Upper lobe of right lung (tissue), 1 donor: ENCODE results near the gene FXYD2. TPM values are rescaled to one million over a fixed set of nuclear protein-coding genes. Genes with fewer than 3 reads are reported as not detected.

Experiments
- ATAC-seq: fragments of 200-7000 bp; cut with Tn5 transposase; one replicate; pipeline ENCODE4 v1.9.1; 2020; ENCODE audit warnings: mild to moderate bottlenecking, moderate library complexity
- DNase-seq: peaks from one replicate; pipeline ENCODE4 v3.0.0-alpha.2; 2020
- H3K27ac ChIP-seq: fragments of 200-600 bp; one replicate; pipeline ENCODE4 v1.8.0; 2022
- H3K27me3 ChIP-seq: fragments of 200-600 bp; one replicate; pipeline ENCODE4 v1.8.0; 2022; ENCODE audit warnings: mild to moderate bottlenecking
- H3K36me3 ChIP-seq: fragments of 200-600 bp; one replicate; pipeline ENCODE4 v1.8.0; 2022
- H3K4me1 ChIP-seq: fragments of 200-600 bp; one replicate; pipeline ENCODE4 v1.8.0; 2022
- H3K4me3 ChIP-seq: fragments of 200-600 bp; one replicate; pipeline ENCODE4 v1.8.0; 2022; ENCODE audit warnings: mild to moderate bottlenecking
- H3K9me3 ChIP-seq: fragments of 200-600 bp; one replicate; pipeline ENCODE4 v1.8.0; 2022
- intact Hi-C: fragments of 100-400 bp; cut with DNase I; formaldehyde crosslinking; loops from one replicate; pipeline ENCODE4 v1.11.0; 2022
- total RNA-seq: library from RNA; stranded (reverse); fragmentation: NEBNext Ultra II Directional; extraction: Animal tissue kit (Norgen Biotek cat#: 25700); gene quantifications from one replicate; pipeline ENCODE4 v1.2.1, GENCODE V29; 2021
- TF ChIP-seq, protein P1 (sequence below): fragments of 200-600 bp; IDR thresholded peaks from one replicate; pipeline ENCODE4 v1.8.0; 2022; ENCODE audit warnings: antibody characterized with exemption
- donor health status: DM: no; HTN: yes; CAD: no; lungs with severe emphysema.

The FXYD2 gene
- total RNA-seq, 1 donor from 2014 or later: 3.6 TPM

DNA sequence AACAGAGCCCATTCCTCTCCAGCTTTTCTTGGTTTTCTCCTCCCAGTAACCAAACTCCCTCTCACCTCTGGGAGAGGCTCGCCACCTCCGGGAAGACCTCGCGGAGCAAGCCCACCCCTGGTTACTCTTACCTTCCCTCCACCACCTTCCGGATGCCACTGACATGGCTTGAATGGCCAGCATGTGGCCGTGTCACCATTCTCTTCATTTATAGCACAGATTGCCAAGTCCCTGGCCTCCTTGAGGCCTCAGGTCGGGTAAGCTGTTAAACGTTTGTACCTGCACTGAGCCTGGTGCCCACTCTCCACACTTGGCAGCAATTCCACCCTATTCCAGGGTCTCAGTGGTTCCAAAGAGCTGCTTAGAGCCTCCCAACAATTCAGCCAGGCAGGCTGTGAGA, 8.0 kb upstream of the FXYD2 start:
- intact Hi-C loops: no loop called here
- ATAC-seq: no peak
- Histone ChIP-seq H3K36me3 (no peaks in the 10 kb centered on the region), H3K27ac (no peak overlapping the region), H3K27me3 (no peaks in the 10 kb centered on the region), H3K4me1 (peaks cover 19% of the 10 kb centered on the region), H3K4me3 (no peak overlapping the region), H3K9me3 (no peaks in the 10 kb centered on the region)
- DNase-seq: no peak
- TF ChIP-seq, protein P1, sequence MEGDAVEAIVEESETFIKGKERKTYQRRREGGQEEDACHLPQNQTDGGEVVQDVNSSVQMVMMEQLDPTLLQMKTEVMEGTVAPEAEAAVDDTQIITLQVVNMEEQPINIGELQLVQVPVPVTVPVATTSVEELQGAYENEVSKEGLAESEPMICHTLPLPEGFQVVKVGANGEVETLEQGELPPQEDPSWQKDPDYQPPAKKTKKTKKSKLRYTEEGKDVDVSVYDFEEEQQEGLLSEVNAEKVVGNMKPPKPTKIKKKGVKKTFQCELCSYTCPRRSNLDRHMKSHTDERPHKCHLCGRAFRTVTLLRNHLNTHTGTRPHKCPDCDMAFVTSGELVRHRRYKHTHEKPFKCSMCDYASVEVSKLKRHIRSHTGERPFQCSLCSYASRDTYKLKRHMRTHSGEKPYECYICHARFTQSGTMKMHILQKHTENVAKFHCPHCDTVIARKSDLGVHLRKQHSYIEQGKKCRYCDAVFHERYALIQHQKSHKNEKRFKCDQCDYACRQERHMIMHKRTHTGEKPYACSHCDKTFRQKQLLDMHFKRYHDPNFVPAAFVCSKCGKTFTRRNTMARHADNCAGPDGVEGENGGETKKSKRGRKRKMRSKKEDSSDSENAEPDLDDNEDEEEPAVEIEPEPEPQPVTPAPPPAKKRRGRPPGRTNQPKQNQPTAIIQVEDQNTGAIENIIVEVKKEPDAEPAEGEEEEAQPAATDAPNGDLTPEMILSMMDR: no peak

GRCh38 chr11:117831661-117832415, 7.3 kb upstream of the FXYD2 start:
- TF ChIP-seq, protein P1: no peak
- DNase-seq (no peak), ATAC-seq (no peak)
- Histone ChIP-seq H3K4me3 (no peak overlapping the region), H3K27ac (no peak overlapping the region), H3K36me3 (no peaks in the 10 kb centered on the region), H3K4me1 (peaks cover 19% of the 10 kb centered on the region), H3K27me3 (no peaks in the 10 kb centered on the region), H3K9me3 (no peaks in the 10 kb centered on the region)
- intact Hi-C loops: no loop called here

DNA sequence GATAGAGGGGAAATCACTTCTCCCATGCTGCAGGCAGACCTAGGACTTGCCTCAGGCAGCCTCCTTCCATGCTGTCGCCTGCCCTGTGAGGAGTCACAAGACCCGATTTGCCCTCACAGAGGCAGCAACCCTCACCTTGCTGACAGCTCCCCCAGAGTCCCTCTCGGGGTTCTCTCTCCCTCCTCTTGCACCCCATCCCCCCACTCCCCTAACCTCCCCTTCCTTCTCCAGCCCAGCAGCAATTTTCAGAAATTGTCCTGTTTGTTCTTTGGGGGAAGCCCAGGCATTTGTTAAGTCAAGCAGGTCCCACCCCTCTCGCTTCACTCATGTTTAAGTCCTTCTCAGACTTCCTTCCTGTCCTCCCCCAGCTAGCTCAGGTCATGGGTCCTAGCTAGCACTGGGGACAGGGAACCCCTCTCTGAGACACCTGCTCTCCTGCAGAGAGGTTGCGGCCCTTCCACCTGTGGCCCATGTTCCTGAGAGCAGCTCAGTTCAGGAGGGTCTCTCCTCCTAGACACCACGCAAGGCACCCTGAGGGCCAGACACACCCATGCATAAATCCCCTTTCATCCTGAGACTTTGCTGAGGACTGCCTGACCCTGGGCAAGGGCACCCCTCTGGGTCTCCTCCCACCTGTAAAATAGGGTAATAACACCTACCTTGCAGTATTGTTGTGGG, 6.3 kb upstream of the FXYD2 start:
- H3K9me3 ChIP-seq: no peaks in the 10 kb centered on the region
- H3K27me3 ChIP-seq: no peaks in the 10 kb centered on the region
- no peaks in the 10 kb centered on the region for H3K36me3 ChIP-seq
- DNase-seq (no peak), ATAC-seq (no peak)
- H3K4me1 ChIP-seq: peaks cover 19% of the 10 kb centered on the region
- TF ChIP-seq, protein P1: no peak
- H3K27ac ChIP-seq: no peak overlapping the region
- H3K4me3 ChIP-seq: no peak overlapping the region
- intact Hi-C loops: no loop called here

GRCh38 chr11:117830072-117830471, 5.5 kb upstream of the FXYD2 start:
- no peaks in the 10 kb centered on the region for H3K9me3 ChIP-seq
- no peak overlapping the region for H3K27ac ChIP-seq
- no peaks in the 10 kb centered on the region for H3K27me3 ChIP-seq
- H3K36me3 ChIP-seq: no peaks in the 10 kb centered on the region
- TF ChIP-seq, protein P1: no peak
- no peak overlapping the region for H3K4me3 ChIP-seq
- ATAC-seq (no peak), DNase-seq (no peak)
- H3K4me1 ChIP-seq: peaks cover 24% of the 10 kb centered on the region
- intact Hi-C loops: no loop called here

DNA sequence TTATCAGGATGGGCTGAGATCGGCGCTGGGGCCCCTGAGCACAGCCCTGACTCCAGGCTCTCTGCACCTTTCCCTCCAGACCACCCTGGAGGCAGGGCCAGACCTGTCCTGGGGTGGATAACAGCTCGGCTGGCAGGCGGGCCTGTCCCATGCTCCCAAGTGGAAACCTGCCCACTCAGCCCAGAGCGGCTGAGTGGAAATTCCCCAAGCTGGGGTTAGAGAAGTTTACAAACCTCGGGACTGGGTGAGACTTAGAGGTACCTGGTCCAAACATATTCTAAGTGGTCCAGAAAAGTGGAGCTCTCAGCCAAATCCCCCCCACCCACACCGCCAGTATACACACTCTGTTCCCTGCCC, 4.8 kb upstream of the FXYD2 start:
- TF ChIP-seq, protein P1: no peak
- DNase-seq: peak; percentile 61
- no peaks in the 10 kb centered on the region for H3K36me3 ChIP-seq
- H3K4me3 ChIP-seq: no peak overlapping the region
- H3K27ac ChIP-seq: peak overlapping the region; percentile 58
- no peak for ATAC-seq
- peaks cover 32% of the 10 kb centered on the region for H3K4me1 ChIP-seq
- no peaks in the 10 kb centered on the region for H3K27me3 ChIP-seq
- H3K9me3 ChIP-seq: no peaks in the 10 kb centered on the region
- intact Hi-C loops: loop anchor here (10.0 kb wide), 1 partner anchor 225 kb away; no protein-coding TSS in a partner anchor
